H7 (cell line): ENCODE measurements around the gene INPP4A. TPM values are rescaled to one million over a fixed set of nuclear protein-coding genes. Genes with fewer than 3 reads are reported as not detected.

Experiments
- DNase-seq: peaks from one replicate; pipeline ENCODE4 v3.0.0; 2012
- H3K27me3 ChIP-seq: 2 replicates; pipeline ENCODE4 v1.6.0; 2011; ENCODE audit warnings: mild to moderate bottlenecking, low read length; ENCODE audit not compliant: control insufficient read depth, insufficient read depth
- H3K36me3 ChIP-seq: replicated peaks from 2 replicates; pipeline ENCODE4 v1.5.1; 2011; ENCODE audit warnings: low read length; ENCODE audit not compliant: control insufficient read depth, insufficient read depth
- H3K4me3 ChIP-seq: 2 replicates; pipeline ENCODE4 v1.5.1; 2011; ENCODE audit warnings: low read depth, mild to moderate bottlenecking, control low read depth, low read length, moderate library complexity; ENCODE audit not compliant: insufficient read depth
- total RNA-seq: library from RNA; depleted of rRNA; stranded (reverse); fragments of >200 nt; shearing (Covaris generic); gene quantifications from 2 replicates; pipeline ENCODE4 v1.2.3, GENCODE V29; 2014

The INPP4A gene
- total RNA-seq, 1 experiment from 2014 or later = 32.0 TPM

GRCh38 chr2:98543214-98543613, 98.6 kb downstream of the INPP4A start:
- no peak for DNase-seq
- Histone ChIP-seq H3K36me3 (peaks cover 13% of the 10 kb centered on the region), H3K4me3 (no peak overlapping the region), H3K27me3 (no peaks in the 10 kb centered on the region)

GRCh38 chr2:98543842-98544241, 99.2 kb downstream of the INPP4A start:
- no peak overlapping the region for H3K4me3 ChIP-seq
- peaks cover 11% of the 10 kb centered on the region for H3K36me3 ChIP-seq
- no peaks in the 10 kb centered on the region for H3K27me3 ChIP-seq
- DNase-seq = no peak

GRCh38 chr2:98545591-98545990, 100.9 kb downstream of the INPP4A start:
- H3K4me3 ChIP-seq = no peak overlapping the region

GRCh38 chr2:98546186-98546585, 101.5 kb downstream of the INPP4A start:
- Histone ChIP-seq H3K4me3 (no peak overlapping the region), H3K36me3 (peaks cover 7% of the 10 kb centered on the region)
- DNase-seq = no peak

More at GRCh38 chr2:98545591-98545990, 100.9 kb downstream of the INPP4A start:
- no peak for DNase-seq
- H3K27me3 ChIP-seq = no peaks in the 10 kb centered on the region
- peaks cover 7% of the 10 kb centered on the region for H3K36me3 ChIP-seq

GRCh38 chr2:98547092-98547790, 102.6 kb downstream of the INPP4A start:
- peaks cover 7% of the 10 kb centered on the region for H3K36me3 ChIP-seq
- H3K27me3 ChIP-seq = no peaks in the 10 kb centered on the region
- H3K4me3 ChIP-seq = no peak overlapping the region
- DNase-seq = no peak

More at GRCh38 chr2:98546186-98546585, 101.5 kb downstream of the INPP4A start:
- H3K27me3 ChIP-seq = no peaks in the 10 kb centered on the region

- Histone ChIP-seq H3K36me3 (peaks cover 8% of the 10 kb centered on the region), H3K4me3 (no peak overlapping the region), H3K27me3 (no peaks in the 10 kb centered on the region)
- DNase-seq = no peak
Measured at GRCh38 chr2:98548920-98549818, 104.5 kb downstream of the INPP4A start.

GRCh38 chr2:98550165-98550564, 105.5 kb downstream of the INPP4A start:
- no peak overlapping the region for H3K4me3 ChIP-seq
- peaks cover 6% of the 10 kb centered on the region for H3K36me3 ChIP-seq
- no peaks in the 10 kb centered on the region for H3K27me3 ChIP-seq
- DNase-seq = no peak

- H3K27me3 ChIP-seq = no peaks in the 10 kb centered on the region
- DNase-seq = no peak
- no peak overlapping the region for H3K4me3 ChIP-seq
- H3K36me3 ChIP-seq = peaks cover 5% of the 10 kb centered on the region
Measured at GRCh38 chr2:98551316-98551715, 106.7 kb downstream of the INPP4A start.

GRCh38 chr2:98552499-98553179, 108.0 kb downstream of the INPP4A start:
- peaks cover 3% of the 10 kb centered on the region for H3K36me3 ChIP-seq
- no peak overlapping the region for H3K4me3 ChIP-seq
- no peak for DNase-seq
- H3K27me3 ChIP-seq = no peaks in the 10 kb centered on the region

GRCh38 chr2:98554116-98554861, 109.6 kb downstream of the INPP4A start:
- Histone ChIP-seq H3K27me3 (no peaks in the 10 kb centered on the region), H3K36me3 (peaks cover 3% of the 10 kb centered on the region), H3K4me3 (no peak overlapping the region)
- no peak for DNase-seq

GRCh38 chr2:98555696-98556095, 111.0 kb downstream of the INPP4A start:
- no peak for DNase-seq
- Histone ChIP-seq H3K4me3 (no peak overlapping the region), H3K27me3 (no peaks in the 10 kb centered on the region), H3K36me3 (peaks cover 3% of the 10 kb centered on the region)

- no peak for DNase-seq
- Histone ChIP-seq H3K36me3 (peaks cover 3% of the 10 kb centered on the region), H3K4me3 (no peak overlapping the region), H3K27me3 (no peaks in the 10 kb centered on the region)
Measured at GRCh38 chr2:98556344-98557033, 111.8 kb downstream of the INPP4A start.

GRCh38 chr2:98558852-98559530, 114.3 kb downstream of the INPP4A start:
- peaks cover 2% of the 10 kb centered on the region for H3K36me3 ChIP-seq
- no peaks in the 10 kb centered on the region for H3K27me3 ChIP-seq
- no peak for DNase-seq
- H3K4me3 ChIP-seq = no peak overlapping the region
